HG02759 (cell line): ENCODE measurements around the gene ADAMTS15.

ENCODE experiments used
- ATAC-seq: cut with Tn5 transposase; IDR thresholded peaks from one replicate; pipeline ENCODE4 v1.9.1; 2021; ENCODE audit warnings: mild to moderate bottlenecking, moderate library complexity; ENCODE audit not compliant: unreplicated experiment

Gene ADAMTS15

GRCh38 chr11:130448416-130449309, at the start of gene ADAMTS15:
TSS of gene ADAMTS15 (plus strand) at chr11:130448645. CDS start at chr11:130448974, 329 bp downstream.
- no peak for ATAC-seq

- ATAC-seq, result no peak
Measured at GRCh38 chr11:130399196-130399595, 49.2 kb upstream of the ADAMTS15 start.

- no peak for ATAC-seq
Measured at GRCh38 chr11:130400781-130401483, 47.5 kb upstream of the ADAMTS15 start.

- ATAC-seq, result no peak
Measured at GRCh38 chr11:130402570-130402969, 45.9 kb upstream of the ADAMTS15 start.

- no peak for ATAC-seq
Measured at GRCh38 chr11:130403271-130403804, 45.1 kb upstream of the ADAMTS15 start.

GRCh38 chr11:130403967-130404366, 44.5 kb upstream of the ADAMTS15 start:
- no peak for ATAC-seq

- no peak for ATAC-seq
Measured at GRCh38 chr11:130404727-130405126, 43.7 kb upstream of the ADAMTS15 start.

- no peak for ATAC-seq
Measured at GRCh38 chr11:130405428-130405827, 43.0 kb upstream of the ADAMTS15 start.

- ATAC-seq, result no peak
Measured at GRCh38 chr11:130407978-130408377, 40.5 kb upstream of the ADAMTS15 start.

GRCh38 chr11:130408401-130408890, 40.0 kb upstream of the ADAMTS15 start:
- ATAC-seq, result no peak

- no peak for ATAC-seq
Measured at GRCh38 chr11:130408901-130409300, 39.5 kb upstream of the ADAMTS15 start.

- no peak for ATAC-seq
Measured at GRCh38 chr11:130409594-130410388, 38.7 kb upstream of the ADAMTS15 start.

- ATAC-seq, result no peak
Measured at GRCh38 chr11:130411223-130411622, 37.2 kb upstream of the ADAMTS15 start.

GRCh38 chr11:130413405-130414106, 34.9 kb upstream of the ADAMTS15 start:
- ATAC-seq, result no peak

GRCh38 chr11:130414107-130415080, 34.1 kb upstream of the ADAMTS15 start:
- ATAC-seq, result no peak

GRCh38 chr11:130415731-130416529, 32.5 kb upstream of the ADAMTS15 start:
- no peak for ATAC-seq

GRCh38 chr11:130416530-130416882, 31.9 kb upstream of the ADAMTS15 start:
- ATAC-seq, result no peak

GRCh38 chr11:130416906-130417305, 31.5 kb upstream of the ADAMTS15 start:
- ATAC-seq, result no peak
